Left lobe of liver (tissue), 2 donors: ENCODE results near the gene APOL6. TPM values are rescaled to one million over a fixed set of nuclear protein-coding genes. Genes with fewer than 3 reads are reported as not detected.
"Not testable (repeated sequence)": the region's sequence is repeated elsewhere in the genome, so short reads cannot be mapped to it uniquely, and the experiment has no call there.

Experiments used
- ATAC-seq: fragments of 200-7000 bp; cut with Tn5 transposase; one replicate; pipeline ENCODE4 v1.9.1; 2020; ENCODE audit warnings: mild to moderate bottlenecking, moderate library complexity
- DNase-seq: peaks from one replicate; pipeline ENCODE4 v3.0.0-alpha.2; 2020; ENCODE audit warnings: low spot score
- total RNA-seq: library from RNA; stranded (reverse); gene quantifications from one replicate; pipeline ENCODE4 v1.2.1, GENCODE V29; 2021
- donor health status: DM: no; HTN: no; CAD: no; lungs with moderate emphysema.
- donor health status: DM: no; HTN: yes; CAD: no.

The APOL6 gene
- total RNA-seq, 1 donor from 2014 or later = 31.7 TPM

- DNase-seq (no peak), ATAC-seq (no peak)
Observed at GRCh38 chr22:35634943-35635540, 13.2 kb upstream of the APOL6 start.

GRCh38 chr22:35637254-35637653 is 11.0 kb upstream of the APOL6 start:
- ATAC-seq = no peak
- DNase-seq = no peak

- ATAC-seq = no peak
- peak; percentile 3 for DNase-seq
Observed at GRCh38 chr22:35638001-35638400, 10.2 kb upstream of the APOL6 start.

- DNase-seq (peak; percentile 71), ATAC-seq (peak; percentile 76)
Observed at GRCh38 chr22:35638410-35638809, 9.8 kb upstream of the APOL6 start.

- ATAC-seq (no peak), DNase-seq (peak; percentile 41)
Observed at GRCh38 chr22:35641494-35642120, 6.6 kb upstream of the APOL6 start.

- peak; percentile 75 for ATAC-seq
- peak; percentile 92 for DNase-seq
Observed at GRCh38 chr22:35642305-35642741, 5.9 kb upstream of the APOL6 start.

- peak; percentile 44 for DNase-seq
- ATAC-seq = no peak
Observed at GRCh38 chr22:35643991-35644390, 4.3 kb upstream of the APOL6 start.

GRCh38 chr22:35645646-35646045 is 2.6 kb upstream of the APOL6 start:
- ATAC-seq = no peak
- DNase-seq = peak; percentile 44

- DNase-seq = no peak
- peak; percentile 1 for ATAC-seq
Observed at GRCh38 chr22:35649026-35649553, 844 bp downstream of the APOL6 start.

- DNase-seq (no peak), ATAC-seq (no peak)
Observed at GRCh38 chr22:35649636-35650250, 1.5 kb downstream of the APOL6 start.

- ATAC-seq = no peak
- no peak for DNase-seq
Observed at GRCh38 chr22:35651085-35651484, 2.8 kb downstream of the APOL6 start.

GRCh38 chr22:35653824-35654223 is 5.6 kb downstream of the APOL6 start:
- ATAC-seq (no peak), DNase-seq (no peak)

GRCh38 chr22:35656284-35656752 is 8.1 kb downstream of the APOL6 start:
- no peak for DNase-seq
- no peak for ATAC-seq

GRCh38 chr22:35657571-35658312 is 9.5 kb downstream of the APOL6 start:
- ATAC-seq = no peak

GRCh38 chr22:35660291-35661127 is 12.3 kb downstream of the APOL6 start:
- DNase-seq = no peak
- peak; percentile 38 for ATAC-seq

More at GRCh38 chr22:35657571-35658312, 9.5 kb downstream of the APOL6 start:
- DNase-seq = no peak

GRCh38 chr22:35661464-35661863 is 13.2 kb downstream of the APOL6 start:
- ATAC-seq (peak; percentile 25), DNase-seq (no peak)

GRCh38 chr22:35662914-35663313 is 14.7 kb downstream of the APOL6 start:
- no peak for ATAC-seq
- no peak for DNase-seq

GRCh38 chr22:35663371-35663770 is 15.1 kb downstream of the APOL6 start:
- DNase-seq (no peak), ATAC-seq (no peak)

- ATAC-seq = no peak
Observed at GRCh38 chr22:35664955-35665587, 16.8 kb downstream of the APOL6 start.

GRCh38 chr22:35666699-35667098 is 18.5 kb downstream of the APOL6 start:
- ATAC-seq, DNase-seq: not testable (repeated sequence)

More at GRCh38 chr22:35664955-35665587, 16.8 kb downstream of the APOL6 start:
- DNase-seq = no peak
